Naive thymus-derived CD4-positive, alpha-beta T cell (primary cell): ENCODE results near the gene RACGAP1. TPM values are rescaled to one million over a fixed set of nuclear protein-coding genes. Genes with fewer than 3 reads are reported as not detected.
A peak's percentile ranks its signal among the peaks of the same experiment; 100 is the strongest.

Experiments used
- ATAC-seq: fragments of 150-1000 bp; cut with Tn5 transposase; 2 replicates; pipeline ENCODE4 v1.10.0; 2021; ENCODE audit warnings: mild to moderate bottlenecking, moderate library complexity
- CTCF ChIA-PET: fragments of 350-600 bp; sonication (Branson Sonifier 250); formaldehyde crosslinking; loops from one replicate; lab custom pipeline; 2021; ENCODE audit warnings: antibody characterized with exemption; lab: Charles Lee
- POLR2A ChIA-PET: fragments of 350-600 bp; sonication (Branson Sonifier 250); formaldehyde crosslinking; loops from one replicate; lab custom pipeline; 2021; ENCODE audit warnings: antibody characterized with exemption, inconsistent platforms; lab: Charles Lee
- DNase-seq, 9 donors: peaks; one replicate each; pipeline versions ENCODE4 v3.0.0 to v3.0.0-alpha.2; 2020 to 2022; ENCODE audit warnings: mixed read lengths in 1 of 9
- H3K27ac ChIP-seq: one replicate; pipeline ENCODE4 v1.7.0; 2013; ENCODE audit warnings: mild to moderate bottlenecking, low read depth, low read length, moderate library complexity
- H3K27me3 ChIP-seq, 2 donors: one replicate each; pipeline ENCODE4 v1.7.0; 2013; ENCODE audit warnings: low read length in 2 of 2, mild to moderate bottlenecking in 2 of 2, moderate library complexity in 2 of 2; ENCODE audit not compliant: control insufficient read depth in 2 of 2, insufficient read depth in 2 of 2
- H3K36me3 ChIP-seq, 3 experiments: 1 replicate in 2 of 3; 2 replicates in 1 of 3; pipeline ENCODE4 v1.7.0; 2013; ENCODE audit warnings: low read length in 3 of 3, mild to moderate bottlenecking in 3 of 3, moderate library complexity in 1 of 3; ENCODE audit not compliant: insufficient read depth in 3 of 3, control insufficient read depth in 2 of 3
- H3K4me1 ChIP-seq, 2 donors: one replicate each; pipeline ENCODE4 v1.7.0; 2013; ENCODE audit warnings: low read length in 2 of 2, mild to moderate bottlenecking in 2 of 2, moderate library complexity in 1 of 2; ENCODE audit not compliant: control insufficient read depth in 2 of 2, insufficient read depth in 2 of 2
- H3K4me3 ChIP-seq: 2 replicates; pipeline ENCODE4 v1.7.0; 2013; ENCODE audit warnings: mild to moderate bottlenecking, low read length
- H3K9me3 ChIP-seq, 3 experiments: 1 replicate in 2 of 3; 2 replicates in 1 of 3; pipeline ENCODE4 v1.7.0; 2013; ENCODE audit warnings: low read length in 3 of 3; ENCODE audit not compliant: control insufficient read depth in 2 of 3
- H3K27ac Mint-ChIP-seq, 9 donors: one replicate each; pipeline ENCODE4 v1.8.0; 2020 to 2022; ENCODE audit warnings: mixed read lengths in 9 of 9, mild to moderate bottlenecking in 8 of 9, moderate library complexity in 5 of 9, inconsistent platforms in 2 of 9
- H3K27me3 Mint-ChIP-seq, 5 donors: one replicate each; pipeline ENCODE4 v1.8.0; 2021 to 2022; ENCODE audit warnings: mixed read lengths in 5 of 5, mild to moderate bottlenecking in 1 of 5
- H3K36me3 Mint-ChIP-seq, 5 donors: one replicate each; pipeline ENCODE4 v1.8.0; 2020 to 2022; ENCODE audit warnings: mixed read lengths in 5 of 5, mild to moderate bottlenecking in 3 of 5, inconsistent platforms in 1 of 5
- H3K4me1 Mint-ChIP-seq, 7 donors: one replicate each; pipeline ENCODE4 v1.8.0; 2020 to 2022; ENCODE audit warnings: mixed read lengths in 7 of 7, mild to moderate bottlenecking in 3 of 7, inconsistent platforms in 1 of 7
- H3K4me3 Mint-ChIP-seq, 10 donors: one replicate each; pipeline ENCODE4 v1.8.0; 2020 to 2022; ENCODE audit warnings: mild to moderate bottlenecking in 10 of 10, mixed read lengths in 10 of 10, moderate library complexity in 6 of 10, inconsistent platforms in 2 of 10
- H3K9me3 Mint-ChIP-seq, 11 donors: one replicate each; pipeline ENCODE4 v1.8.0; 2020 to 2022; ENCODE audit warnings: mixed read lengths in 11 of 11, mild to moderate bottlenecking in 4 of 11, inconsistent platforms in 1 of 11, moderate library complexity in 1 of 11
- intact Hi-C, 2 donors: fragments of 100-400 bp; cut with micrococcal nuclease; formaldehyde crosslinking; loops; one replicate each; pipeline ENCODE4 v1.15.1; 2023
- polyA plus RNA-seq, 2 donors: library from polyadenylated mRNA; unstranded; fragments of 300-500 nt; fragmentation: Illumina TruSeq; gene quantifications; one replicate each; pipeline ENCODE4 v1.2.3, GENCODE V29; 2021
- total RNA-seq, 6 experiments: library from RNA in 5 of 6; stranded (reverse) in 5 of 6; gene quantifications; 1 replicate in 5 of 6; 2 replicates in 1 of 6; pipeline ENCODE4 v1.2.3 and lab custom pipeline; 2021 to 2026

The RACGAP1 gene
- total and polyA plus RNA-seq, 7 experiments from 2014 or later: 4.2 to 111 (median 8.6) TPM

- Histone ChIP-seq H3K4me3 (no peak overlapping the region), H3K4me1 (no peaks in the 10 kb centered on the region), H3K9me3 (no peaks in the 10 kb centered on the region), H3K27ac (no peak overlapping the region), H3K27me3 (no peaks in the 10 kb centered on the region), H3K36me3 (no peaks in the 10 kb centered on the region)
- Mint-ChIP-seq H3K27me3 (peaks cover 16 to 30% (median 23%) of the 10 kb centered on the region in 5 donors), H3K36me3 (peaks cover 0 to 1% (median 0%) of the 10 kb centered on the region in 5 donors), H3K9me3 (no peaks in the 10 kb centered on the region), H3K4me1 (peaks cover 8 to 16% (median 14%) of the 10 kb centered on the region in 7 donors), H3K27ac (no peak overlapping the region), H3K4me3 (no peak overlapping the region)
- POLR2A ChIA-PET: no interaction called here
- DNase-seq (no peak), ATAC-seq (no peak)
- intact Hi-C loops: no loop called here
- CTCF ChIA-PET: interaction anchor here (1.1 kb wide), 1 partner anchor 82 kb away, joined by 4 read pairs; no protein-coding TSS in a partner anchor
Observed at GRCh38 chr12:49949866-49950265, 75.4 kb downstream of the RACGAP1 start.

DNA sequence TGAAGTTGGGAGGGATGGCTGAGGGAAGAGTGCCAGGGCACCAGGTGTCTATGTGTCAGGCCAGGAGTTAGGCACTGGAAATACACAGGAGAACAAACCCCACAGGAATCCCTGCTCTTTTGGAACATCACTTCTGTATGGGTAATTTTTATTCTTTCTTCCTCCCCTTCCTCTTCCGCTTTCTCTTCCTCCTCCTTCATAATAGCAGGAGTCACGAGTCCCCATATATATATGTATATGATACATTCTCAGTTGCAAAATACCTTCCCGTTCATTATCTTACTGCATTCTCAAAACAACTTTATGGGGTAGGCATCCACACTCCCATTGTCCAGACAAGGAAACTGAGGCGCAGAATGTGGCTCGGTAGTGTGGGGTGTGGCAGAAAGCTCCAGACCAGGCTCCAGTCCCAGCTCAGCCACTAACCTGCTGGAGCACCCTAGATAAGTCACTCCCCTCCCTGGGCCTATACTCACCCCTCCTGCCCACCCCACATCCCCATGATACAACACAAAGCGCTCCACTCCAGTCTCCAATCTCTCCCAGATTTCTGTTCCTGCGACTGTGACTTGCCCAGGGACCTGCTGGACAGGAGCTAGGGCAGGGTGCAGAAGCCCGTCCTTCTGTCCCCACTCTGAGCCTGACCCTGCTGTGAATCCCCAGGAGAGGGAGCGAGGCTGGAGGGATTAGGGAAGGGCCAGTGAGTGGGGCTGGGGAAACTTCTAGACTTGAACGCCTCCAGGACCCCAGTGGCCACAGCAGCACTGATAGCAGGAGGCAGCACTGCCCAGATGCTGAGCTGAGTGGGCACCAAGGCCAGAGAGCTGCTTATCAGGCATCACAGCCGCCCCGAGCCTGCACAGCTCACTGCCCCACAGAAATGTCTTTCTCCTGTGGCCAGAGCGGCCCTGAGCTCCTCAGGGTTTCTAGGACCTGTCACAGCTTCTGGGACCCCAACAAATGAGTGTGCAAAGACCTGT is 76.1 kb downstream of the RACGAP1 start:
- intact Hi-C loops: no loop called here

GRCh38 chr12:49947593-49948226 is 77.6 kb downstream of the RACGAP1 start:
- Mint-ChIP-seq H3K27me3 (peaks cover 0 to 16% (median 7%) of the 10 kb centered on the region in 5 donors), H3K27ac (no peak overlapping the region), H3K36me3 (peaks cover 0 to 1% (median 0%) of the 10 kb centered on the region in 5 donors), H3K4me1 (peaks cover 7 to 24% (median 15%) of the 10 kb centered on the region in 7 donors), H3K4me3 (no peak overlapping the region), H3K9me3 (no peaks in the 10 kb centered on the region)
- no peak for ATAC-seq
- no peak for DNase-seq
- ChIA-PET POLR2A (no interaction called here), CTCF (interaction anchor here (0.6 to 1.1 kb wide), 2 partner anchors 10 to 21 kb away, joined by 4 read pairs; no protein-coding TSS in a partner anchor)
- H3K9me3 ChIP-seq: no peaks in the 10 kb centered on the region
- H3K4me3 ChIP-seq: no peak overlapping the region
- intact Hi-C loops: no loop called here
- H3K27ac ChIP-seq: no peak overlapping the region
- H3K4me1 ChIP-seq: no peaks in the 10 kb centered on the region
- H3K27me3 ChIP-seq: no peaks in the 10 kb centered on the region
- H3K36me3 ChIP-seq: no peaks in the 10 kb centered on the region

More for the DNA sequence above, 76.1 kb downstream of the RACGAP1 start:
- Mint-ChIP-seq H3K36me3 (peaks cover 0 to 1% (median 0%) of the 10 kb centered on the region in 5 donors), H3K4me1 (peaks cover 7 to 16% (median 15%) of the 10 kb centered on the region in 7 donors), H3K4me3 (no peak overlapping the region), H3K27me3 (peaks cover 9 to 23% (median 16%) of the 10 kb centered on the region in 5 donors), H3K27ac (no peak overlapping the region), H3K9me3 (no peaks in the 10 kb centered on the region)
- Histone ChIP-seq H3K4me1 (no peaks in the 10 kb centered on the region), H3K36me3 (no peaks in the 10 kb centered on the region), H3K4me3 (no peak overlapping the region), H3K9me3 (no peaks in the 10 kb centered on the region), H3K27me3 (no peaks in the 10 kb centered on the region), H3K27ac (no peak overlapping the region)
- POLR2A ChIA-PET: no interaction called here
- CTCF ChIA-PET: interaction anchor here (0.7 to 1.1 kb wide), 2 partner anchors 81 to 1905 kb away, joined by 4 to 5 read pairs; no protein-coding TSS in a partner anchor
- DNase-seq (no peak), ATAC-seq (no peak)

DNA sequence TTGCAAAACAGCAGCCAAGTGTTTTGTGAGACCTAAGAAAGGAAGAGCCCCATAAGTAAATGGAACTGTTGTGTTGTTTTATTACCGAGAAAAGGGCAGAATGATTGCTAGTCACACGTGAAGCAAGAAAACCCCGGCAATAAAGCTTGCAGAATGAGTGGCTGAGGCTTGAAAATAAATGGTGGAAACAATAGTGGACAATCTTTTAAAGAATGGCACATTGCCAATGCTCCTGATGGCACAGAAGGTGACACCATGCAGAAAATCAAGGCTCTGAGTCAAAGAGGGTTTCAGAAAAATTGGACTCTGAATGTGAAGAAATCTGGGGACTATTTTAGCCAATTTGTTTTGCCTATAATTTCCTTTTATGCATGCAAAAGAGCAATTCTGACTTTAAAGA is 78.8 kb downstream of the RACGAP1 start:
- POLR2A ChIA-PET: no interaction called here
- no peak for ATAC-seq
- intact Hi-C loops: no loop called here

DNA sequence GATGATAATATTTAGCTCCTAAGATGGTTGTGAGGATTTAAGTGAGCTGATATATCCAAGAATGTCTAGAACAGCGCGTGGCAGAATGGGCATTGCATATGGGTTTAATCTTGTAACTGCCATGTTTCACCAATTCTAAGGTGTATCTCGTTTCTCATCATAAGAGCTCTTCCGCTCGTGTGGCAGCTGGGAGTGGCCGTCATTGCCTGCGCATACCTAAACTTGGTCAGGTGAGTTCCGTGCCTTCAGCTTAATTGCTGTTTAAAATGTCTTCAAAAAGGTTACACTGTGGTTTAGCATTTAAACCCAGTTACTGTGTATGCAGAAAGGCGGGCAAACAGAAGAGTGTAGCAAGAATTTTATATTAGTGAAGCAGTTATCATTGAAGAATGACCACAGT is 79.2 kb downstream of the RACGAP1 start:
- Histone ChIP-seq H3K36me3 (no peaks in the 10 kb centered on the region), H3K9me3 (no peaks in the 10 kb centered on the region), H3K4me1 (no peaks in the 10 kb centered on the region), H3K27ac (no peak overlapping the region), H3K27me3 (no peaks in the 10 kb centered on the region), H3K4me3 (no peak overlapping the region)
- intact Hi-C loops: no loop called here
- DNase-seq: peak in 1 of 9 donors; percentile 6
- Mint-ChIP-seq H3K4me3 (peak overlapping the region in 8 of 10 donors; percentile 77 to 93 (median 88)), H3K36me3 (peaks cover 0 to 1% (median 0%) of the 10 kb centered on the region in 5 donors), H3K27ac (peak overlapping the region in 7 of 9 donors; percentile 4 to 93 (median 69)), H3K4me1 (peaks cover 6 to 27% (median 15%) of the 10 kb centered on the region in 7 donors), H3K27me3 (peaks cover 0 to 10% (median 7%) of the 10 kb centered on the region in 5 donors), H3K9me3 (no peaks in the 10 kb centered on the region)
- ChIA-PET CTCF (interaction anchor here (0.6 to 2.1 kb wide), 9 partner anchors 8 to 91 kb away, joined by 3 to 21 read pairs (median 3); no protein-coding TSS in a partner anchor), POLR2A (no interaction called here)
- no peak for ATAC-seq

More for the DNA sequence above, 78.8 kb downstream of the RACGAP1 start:
- DNase-seq: no peak
- Mint-ChIP-seq H3K27me3 (peaks cover 0 to 10% (median 7%) of the 10 kb centered on the region in 5 donors), H3K4me3 (peak overlapping the region in 1 of 10 donors; percentile 92), H3K9me3 (no peaks in the 10 kb centered on the region), H3K27ac (peak overlapping the region in 3 of 9 donors; percentile 4 to 77 (median 72)), H3K36me3 (peaks cover 0 to 1% (median 0%) of the 10 kb centered on the region in 5 donors), H3K4me1 (peaks cover 6 to 27% (median 15%) of the 10 kb centered on the region in 7 donors)
- no peaks in the 10 kb centered on the region for H3K36me3 ChIP-seq
- H3K4me3 ChIP-seq: no peak overlapping the region
- no peaks in the 10 kb centered on the region for H3K9me3 ChIP-seq
- H3K27me3 ChIP-seq: no peaks in the 10 kb centered on the region
- H3K27ac ChIP-seq: no peak overlapping the region
- no peaks in the 10 kb centered on the region for H3K4me1 ChIP-seq
- CTCF ChIA-PET: interaction anchor here (0.6 to 2.1 kb wide), 4 partner anchors 8 to 19 kb away, joined by 3 to 21 read pairs (median 3); no protein-coding TSS in a partner anchor
